ENCODE data around the gene ENOX1. TPM values are rescaled to one million over a fixed set of nuclear protein-coding genes. Genes with fewer than 3 reads are reported as not detected.
"Not testable (repeated sequence)": the region's sequence is repeated elsewhere in the genome, so short reads cannot be mapped to it uniquely, and the experiment has no call there.

ENOX1 gene
- total and polyA plus RNA-seq, 7 donors: 0.34 to 7.1 (median 1.1) TPM

- WGBS, 3 donors: 69 to 73% (median 71%) methylated on average over 2 of the region's 2 CpGs
- intact Hi-C loops (cut with DNase I): no loop called here
- no peaks in the 10 kb centered on the region for H3K4me1 ChIP-seq
- H3K27me3 ChIP-seq (ENCODE audit: insufficient read depth in 3 of 3, low read length in 2 of 3): no peaks in the 10 kb centered on the region
- no peak overlapping the region for H3K4me3 ChIP-seq
- H3K27ac ChIP-seq: no peak overlapping the region
- no peaks in the 10 kb centered on the region for H3K36me3 ChIP-seq (ENCODE audit: insufficient read depth in 1 of 2, low read depth in 1 of 2)
- ATAC-seq (no peak), DNase-seq (no peak)
- H3K9me3 ChIP-seq: peaks cover 7% of the 10 kb centered on the region
- TF ChIP-seq CTCF (IDR thresholded peaks at IDR 0.05): no peak
Measured at GRCh38 chr13:43170506-43170905, 616.3 kb downstream of the ENOX1 start.

GRCh38 chr13:43168434-43168833 is 618.3 kb downstream of the ENOX1 start:
- H3K27ac ChIP-seq; H3K4me1 ChIP-seq; ATAC-seq; intact Hi-C loops (cut with DNase I); H3K36me3 ChIP-seq (ENCODE audit: insufficient read depth in 1 of 2, low read depth in 1 of 2); DNase-seq; H3K27me3 ChIP-seq (ENCODE audit: insufficient read depth in 3 of 3, low read length in 2 of 3); H3K4me3 ChIP-seq; H3K9me3 ChIP-seq: not testable (repeated sequence)
- WGBS, 3 donors: 78 to 97% (median 95%) methylated on average over 3 of the region's 3 CpGs

GRCh38 chr13:43167731-43168130 is 619.0 kb downstream of the ENOX1 start:
- WGBS, 3 donors: 61 to 66% (median 63%) methylated on average over 2 of the region's 2 CpGs
- Histone ChIP-seq H3K4me1 (no peaks in the 10 kb centered on the region), H3K27me3 (ENCODE audit: insufficient read depth in 3 of 3, low read length in 2 of 3) (no peaks in the 10 kb centered on the region), H3K27ac (no peak overlapping the region), H3K36me3 (ENCODE audit: insufficient read depth in 1 of 2, low read depth in 1 of 2) (no peaks in the 10 kb centered on the region), H3K4me3 (no peak overlapping the region), H3K9me3 (peaks cover 8% of the 10 kb centered on the region)
- DNase-seq: no peak
- intact Hi-C loops (cut with DNase I): no loop called here
- no peak for TF ChIP-seq CTCF (IDR thresholded peaks at IDR 0.05)
- no peak for ATAC-seq

- Histone ChIP-seq H3K4me1 (no peaks in the 10 kb centered on the region), H3K9me3 (peaks cover 8% of the 10 kb centered on the region), H3K27me3 (ENCODE audit: insufficient read depth in 3 of 3, low read length in 2 of 3) (no peaks in the 10 kb centered on the region), H3K4me3 (no peak overlapping the region), H3K36me3 (ENCODE audit: insufficient read depth in 1 of 2, low read depth in 1 of 2) (no peaks in the 10 kb centered on the region), H3K27ac (no peak overlapping the region)
- no peak for TF ChIP-seq CTCF (IDR thresholded peaks at IDR 0.05)
- intact Hi-C loops (cut with DNase I): no loop called here
- DNase-seq (no peak), ATAC-seq (no peak)
- WGBS, 3 donors: 85 to 89% (median 88%) methylated on average over 6 of the region's 6 CpGs
Measured at GRCh38 chr13:43166644-43167457, 619.9 kb downstream of the ENOX1 start.

Other genes with a start within 250 kb of the ENOX1 start
- 1 to 10 TPM in 2 of 4 donors, under 1 TPM in 2; 0.63 to 1.6 (median 0.97) TPM for gene CCDC122, start 92.8 kb upstream of the ENOX1 start, total RNA-seq
- gene CCDC122, start 92.8 kb upstream of the ENOX1 start, polyA plus RNA-seq: 1 to 10 TPM in 1 of 3 donors, under 1 TPM in 2; 0.15 to 1.3 (median 0.70) TPM
- gene LACC1, start 92.9 kb upstream of the ENOX1 start, total RNA-seq: 1 to 10 TPM; 1.2 to 2.4 (median 1.8) TPM
- gene LACC1, start 92.9 kb upstream of the ENOX1 start, polyA plus RNA-seq: 1 to 10 TPM in 2 of 3 donors, under 1 TPM in 1; 0.35 to 3.2 (median 2.9) TPM